ENCODE measurements around the gene ADNP. TPM values are rescaled to one million over a fixed set of nuclear protein-coding genes. Genes with fewer than 3 reads are reported as not detected.
A peak's percentile ranks its signal among the peaks of the same experiment; 100 is the strongest.

The ADNP gene
- total RNA-seq, 1 experiment from 2014 or later: 143 TPM

GRCh38 chr20:50848846-50849673 lies 82.2 kb downstream of the ADNP start:
- Mint-ChIP-seq H3K36me3 (ENCODE audit: insufficient read depth in 1 of 3, low read depth in 3 of 3) (no peaks in the 10 kb centered on the region; a peak in 1 of 7 replicates), H3K27me3 (ENCODE audit: low read depth) (no peaks in the 10 kb centered on the region), H3K4me1 (peaks cover 26 to 40% of the 10 kb centered on the region in 2 experiments), H3K4me3 (no peak overlapping the region), H3K9me3 (no peaks in the 10 kb centered on the region), H3K27ac (peak overlapping the region; percentile 56 to 94 (median 79); a peak in 4 of 7 replicates)
- no peak overlapping the region for H2BK120ac ChIP-seq (ENCODE audit: low read depth, low read length, poor library complexity, severe bottlenecking)
- no peak overlapping the region for H2AFZ ChIP-seq (ENCODE audit: low read length)
- no peak overlapping the region for H3K4me2 ChIP-seq (ENCODE audit: insufficient read depth, insufficient read length, low read length)
- no peak overlapping the region for H3K18ac ChIP-seq (ENCODE audit: insufficient read length, low read depth, low read length)
- H3K27ac ChIP-seq (ENCODE audit: insufficient read length, low read depth, low read length): no peak overlapping the region
- no peak overlapping the region for H2BK5ac ChIP-seq (ENCODE audit: insufficient read length, low read length)
- no peaks in the 10 kb centered on the region for H3K79me1 ChIP-seq (ENCODE audit: insufficient read depth, low read depth, low read length, poor library complexity, severe bottlenecking)
- no peak overlapping the region for H4K8ac ChIP-seq (replicated peaks; ENCODE audit: insufficient read length, low read depth, low read length)
- no peak overlapping the region for H3K14ac ChIP-seq (ENCODE audit: insufficient read depth, low read length)
- no peak overlapping the region for H2BK12ac ChIP-seq (ENCODE audit: insufficient read length, low read depth, low read length)
- H3T11ph ChIP-seq (ENCODE audit: low read length): no peak overlapping the region
- H3K9me3 ChIP-seq (ENCODE audit: control insufficient read depth, low read depth, low read length): no peaks in the 10 kb centered on the region
- no peak overlapping the region for H2BK20ac ChIP-seq (ENCODE audit: low read depth, low read length, poor library complexity, severe bottlenecking)
- no peak for TF ChIP-seq CTCF (conservative IDR thresholded peaks at IDR 0.05)
- no peaks in the 10 kb centered on the region for H3K27me3 ChIP-seq (ENCODE audit: insufficient read depth, low read length)
- no peaks in the 10 kb centered on the region for H3K79me2 ChIP-seq (ENCODE audit: insufficient read depth, low read length)
- no peak overlapping the region for H4K91ac ChIP-seq (ENCODE audit: insufficient read length, low read depth, low read length)
- no peak for DNase-seq
- H3K23me2 ChIP-seq (ENCODE audit: insufficient read length, low read depth, low read length, poor library complexity, severe bottlenecking): peaks cover 3% of the 10 kb centered on the region
- H4K5ac ChIP-seq (ENCODE audit: insufficient read length, low read depth, low read length): no peak overlapping the region
- no peak overlapping the region for H2BK15ac ChIP-seq (ENCODE audit: low read depth, low read length)
- H3K9ac ChIP-seq (ENCODE audit: extremely low read depth, insufficient read length, low read length): no peak overlapping the region
- no peak overlapping the region for H3K4ac ChIP-seq (ENCODE audit: low read depth, low read length)
- no peaks in the 10 kb centered on the region; the same call in 1 of the 2 replicates for H3K4me1 ChIP-seq (ENCODE audit: insufficient read depth, low read length)
- no peak overlapping the region for H2AK5ac ChIP-seq (ENCODE audit: insufficient read length, low read length)
- no peaks in the 10 kb centered on the region for H4K20me1 ChIP-seq (ENCODE audit: control insufficient read depth, insufficient read depth, insufficient read length)
- no peak overlapping the region for H3K56ac ChIP-seq (ENCODE audit: insufficient read length, low read depth, low read length)
- WGBS (ENCODE audit: extremely low coverage, insufficient read length, low lambda C conversion rate): no CpG with 5 or more reads among the region's 18 CpGs
- no peak overlapping the region for H3K23ac ChIP-seq (ENCODE audit: insufficient read length, low read depth, low read length)
